HepG2 (cell line): ENCODE data around the gene NUDT3. TPM values are rescaled to one million over a fixed set of nuclear protein-coding genes. Genes with fewer than 3 reads are reported as not detected.

Source experiments
- ATF6 ChIP-seq: sonication (generic); formaldehyde crosslinking; conservative IDR thresholded peaks from 2 replicates; pipeline ENCODE4 v1.4.0; 2020; ENCODE audit warnings: missing genetic modification reagents
- ATF7 ChIP-seq, 2 experiments: fragments of 450-650 bp in 1 of 2; sonication (generic) in 1 of 2; formaldehyde crosslinking in 1 of 2; IDR thresholded peaks; 2 replicates each; pipeline versions ENCODE4 v1.4.0 to v1.6.1; 2016 to 2020; ENCODE audit warnings: antibody characterized with exemption in 1 of 2, mild to moderate bottlenecking in 1 of 2, missing genetic modification reagents in 1 of 2
- DNMT3B ChIP-seq: conservative IDR thresholded peaks from 2 replicates; pipeline ENCODE4 v1.6.1; 2016; ENCODE audit warnings: missing biosample characterization, control low read depth
- GATAD1 ChIP-seq: IDR thresholded peaks from 2 replicates; pipeline ENCODE4 v1.6.1; 2016; ENCODE audit warnings: missing genetic modification reagents, missing compliant biosample characterization
- HES4 ChIP-seq: sonication (generic); formaldehyde crosslinking; IDR thresholded peaks from 2 replicates; pipeline ENCODE4 v1.9.0; 2021; ENCODE audit warnings: mild to moderate bottlenecking, missing genetic modification reagents, borderline replicate concordance
- HHEX ChIP-seq: IDR thresholded peaks from 2 replicates; pipeline ENCODE4 v1.6.1; 2016; ENCODE audit warnings: control low read depth
- KDM1A ChIP-seq: IDR thresholded peaks from 2 replicates; pipeline ENCODE4 v1.6.1; 2016; ENCODE audit warnings: missing compliant biosample characterization
- NPAS2 ChIP-seq: sonication (generic); formaldehyde crosslinking; IDR thresholded peaks from 2 replicates; pipeline ENCODE4 v1.8.0; 2022; ENCODE audit warnings: mild to moderate bottlenecking, missing genetic modification reagents, borderline replicate concordance
- REXO4 ChIP-seq: sonication (generic); formaldehyde crosslinking; IDR thresholded peaks from 2 replicates; pipeline ENCODE4 v1.8.0; 2022; ENCODE audit warnings: missing genetic modification reagents, mild to moderate bottlenecking, borderline replicate concordance
- UBTF ChIP-seq: sonication (generic); formaldehyde crosslinking; IDR thresholded peaks from 2 replicates; pipeline ENCODE4 v1.4.0; 2020; ENCODE audit warnings: mild to moderate bottlenecking, missing genetic modification reagents
- USF2 ChIP-seq, 2 experiments: sonication (generic) in 1 of 2; formaldehyde crosslinking in 1 of 2; IDR thresholded peaks; 2 replicates each; pipeline versions ENCODE4 v1.5.1 to v1.6.1; 2011 to 2020; ENCODE audit warnings: borderline replicate concordance in 1 of 2, low read depth in 1 of 2, low read length in 1 of 2, mild to moderate bottlenecking in 1 of 2, missing genetic modification reagents in 1 of 2, moderate library complexity in 1 of 2
- ZNF160 ChIP-seq: sonication (generic); formaldehyde crosslinking; IDR thresholded peaks from 2 replicates; pipeline ENCODE4 v1.8.0; 2022; ENCODE audit warnings: mild to moderate bottlenecking, inconsistent platforms, missing genetic modification reagents
- ZNF207 ChIP-seq: fragments of 450-650 bp; IDR thresholded peaks from 2 replicates; pipeline ENCODE4 v1.6.1; 2016; ENCODE audit warnings: antibody characterized with exemption, borderline replicate concordance
- ZNF276 ChIP-seq: sonication (generic); formaldehyde crosslinking; IDR thresholded peaks from 2 replicates; pipeline ENCODE4 v1.4.0; 2020; ENCODE audit warnings: mild to moderate bottlenecking, low read depth, missing genetic modification reagents
- ZNF639 ChIP-seq: conservative IDR thresholded peaks from 2 replicates; pipeline ENCODE4 v1.6.1; 2018; ENCODE audit warnings: missing genetic modification reagents
- ZNF720 ChIP-seq: sonication (generic); formaldehyde crosslinking; IDR thresholded peaks from 2 replicates; pipeline ENCODE4 v1.4.0; 2020; ENCODE audit warnings: missing genetic modification reagents
- polyA plus RNA-seq, 8 experiments: library from polyadenylated mRNA; depleted of rRNA in 3 of 8; stranded (reverse) in 7 of 8; unstranded in 1 of 8; fragments of >200 nt; fragmentation: Illumina TruSeq in 4 of 8; extraction: Trizol in 4 of 8; gene quantifications; 2 replicates each; pipeline versions ENCODE4 v1.2.1 to v1.2.3, GENCODE V29; 2011 to 2016; ENCODE audit warnings: low read depth in 4 of 8, missing spikeins in 1 of 8, mixed read lengths in 1 of 8; ENCODE audit not compliant: insufficient read depth in 1 of 8
- total RNA-seq, 5 experiments: library from RNA; depleted of rRNA; stranded (reverse); fragments of >200 nt; fragmentation: Illumina TruSeq; extraction: Trizol; gene quantifications; 2 replicates each; pipeline ENCODE4 v1.2.3, GENCODE V29; 2016; ENCODE audit warnings: low read depth in 1 of 5

Gene NUDT3
- total and polyA plus RNA-seq, 2 of the 13 experiments (the other 11 are each of a cell fraction or from before 2014, with no cell fraction given), result 20.2 to 20.6 TPM

GRCh38 chr6:34392497-34393190, at the start of gene NUDT3 (continued):
- TF ChIP-seq ZNF720 (CRISPR knock-in tag), result no peak
- no peak for TF ChIP-seq HES4 (CRISPR knock-in tag)
- TF ChIP-seq GATAD1, result peak; percentile 53
- no peak for TF ChIP-seq ZNF160 (CRISPR knock-in tag)
- peak; percentile 56; the same call in 1 of the 2 replicates for TF ChIP-seq KDM1A (CRISPR knock-in tag)
- no peak for TF ChIP-seq NPAS2
- TF ChIP-seq ATF7 (IDR thresholded peaks at IDR 0.05), result no peak
- TF ChIP-seq ATF7 (CRISPR knock-in tag; IDR thresholded peaks at IDR 0.05), result no peak
- no peak for TF ChIP-seq ZNF207
- peak; percentile 81 for TF ChIP-seq UBTF
- TF ChIP-seq DNMT3B (CRISPR knock-in tag), result no peak
- TF ChIP-seq ZNF276, result no peak; the same call in 1 of the 2 replicates
- TF ChIP-seq HHEX (CRISPR knock-in tag), result no peak
- TF ChIP-seq REXO4 (CRISPR knock-in tag), result no peak
- peak; percentile 74; the same call in 1 of the 2 replicates for TF ChIP-seq ZNF639
- TF ChIP-seq ATF6, result 0 out of 2 replicates have a peak, but pooled peaks have one; percentile 71
- TF ChIP-seq USF2 (IDR thresholded peaks at IDR 0.05; ENCODE audit: low read depth, low read length), result no peak
- no peak for TF ChIP-seq USF2 (CRISPR knock-in tag; IDR thresholded peaks at IDR 0.05; ENCODE audit: borderline replicate concordance)
